MM.1S (cell line): Measurements from ENCODE around the gene DUSP12.
A peak's percentile ranks its signal among the peaks of the same experiment; 100 is the strongest.

ENCODE experiments used
- CTCF ChIP-seq: fragments of 300-600 bp; sonication (generic); IDR thresholded peaks from 2 replicates; pipeline ENCODE4 v1.5.1; 2016; ENCODE audit warnings: antibody characterized with exemption, low read length, mixed read lengths
- EZH2phosphoT487 ChIP-seq: fragments of 300-600 bp; sonication (generic); IDR thresholded peaks from 2 replicates; pipeline ENCODE4 v1.6.1; 2018; ENCODE audit warnings: antibody characterized with exemption, low read length

GRCh38 chr1:161763522-161764098 is 14.0 kb downstream of the DUSP12 start:
- TF ChIP-seq CTCF (peak; percentile 74), EZH2phosphoT487 (no peak)
